ENCODE measurements around the gene FBXO11. TPM values are rescaled to one million over a fixed set of nuclear protein-coding genes. Genes with fewer than 3 reads are reported as not detected.

FBXO11 gene
- polyA plus RNA-seq, 1 donor (not counting 4 experiments of a cell fraction or from before 2014, with no cell fraction given) = 45.5 TPM

DNA sequence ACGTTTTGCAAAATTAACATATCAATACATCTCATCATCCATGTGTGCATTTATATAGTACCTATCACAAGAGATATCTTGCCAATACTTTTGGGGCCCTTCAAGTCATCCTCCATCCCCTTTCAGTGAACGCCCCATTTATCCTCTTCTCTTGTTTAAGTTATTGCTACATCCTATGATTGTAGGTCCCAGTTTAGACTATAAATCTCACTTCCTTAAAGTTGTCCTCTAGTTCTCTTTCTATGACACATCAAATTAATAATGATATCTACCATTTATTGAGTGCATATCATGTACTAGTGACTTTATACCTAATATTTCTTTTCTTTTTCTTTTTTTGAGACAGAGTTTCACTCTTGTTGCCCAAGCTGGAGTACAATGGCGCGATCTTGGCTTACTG lies 28.8 kb upstream of the FBXO11 start:
- H3K4me1 ChIP-seq (ENCODE audit: control insufficient read depth, extremely low read depth, insufficient read depth, low read length) = no peaks in the 10 kb centered on the region
- dilution Hi-C loops (cut with MboI; ENCODE audit: extremely low pct_ligation_motif_present, low sequenced_read_pairs) = no loop called here
- DNase-seq (ENCODE audit: low read depth, low spot score) (no peak), FAIRE-seq (no peak)
- no peaks in the 10 kb centered on the region for H3K36me3 ChIP-seq (ENCODE audit: control insufficient read depth in 2 of 2, extremely low read depth in 1 of 2, insufficient read depth in 2 of 2, low read length in 2 of 2)
- no peaks in the 10 kb centered on the region for H3K9me3 ChIP-seq (ENCODE audit: control insufficient read depth, low read depth, low read length)
- no peak overlapping the region for H3K4me2 ChIP-seq (ENCODE audit: control insufficient read depth, extremely low read depth, insufficient read depth, low read depth, low read length)
- H3K79me2 ChIP-seq (ENCODE audit: control insufficient read depth, insufficient read depth, low read length) = no peaks in the 10 kb centered on the region
- H2AFZ ChIP-seq (ENCODE audit: control insufficient read depth, low read length) = no peak overlapping the region
- H3K9ac ChIP-seq (ENCODE audit: control insufficient read depth, extremely low read depth, insufficient read depth, low read length) = no peak overlapping the region
- no peak overlapping the region for H3K4me3 ChIP-seq (ENCODE audit: control insufficient read depth in 2 of 3, extremely low read depth in 1 of 3, insufficient read depth in 2 of 3, low read depth in 1 of 3, low read length in 3 of 3)
- TF ChIP-seq EZH2 (IDR thresholded peaks at IDR 0.05; ENCODE audit: low read length) = no peak
- no peak overlapping the region for H3K27ac ChIP-seq (ENCODE audit: control insufficient read depth, insufficient read depth, low read length)
- no peaks in the 10 kb centered on the region for H3K9me1 ChIP-seq (ENCODE audit: control insufficient read depth, extremely low read depth, insufficient read depth, low read length)
- no peaks in the 10 kb centered on the region for H3K27me3 ChIP-seq (ENCODE audit: control insufficient read depth, extremely low read depth, insufficient read depth, low read length)
- no peaks in the 10 kb centered on the region for H4K20me1 ChIP-seq (ENCODE audit: control insufficient read depth, extremely low read depth, insufficient read depth, low read length)

DNA sequence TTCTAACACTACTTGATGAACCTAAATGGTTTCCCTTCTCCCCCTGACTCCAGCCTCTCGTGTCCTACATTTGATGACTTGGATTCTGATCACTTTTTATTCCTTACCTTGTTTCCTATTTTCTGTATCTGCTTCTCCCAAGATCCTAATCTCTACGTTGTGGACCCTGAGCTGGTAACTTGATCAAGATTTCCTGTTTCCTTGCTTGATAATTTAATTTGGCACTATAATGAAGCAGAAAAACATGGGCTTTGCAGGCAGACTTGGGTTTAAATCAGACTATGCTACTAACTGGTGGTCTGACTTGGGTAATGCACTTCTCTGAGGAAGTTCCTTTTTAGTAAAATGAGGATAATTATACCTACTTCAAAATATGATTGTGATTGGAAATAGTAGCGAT lies 11.7 kb upstream of the FBXO11 start:
- Histone ChIP-seq H3K36me3 (ENCODE audit: control insufficient read depth in 2 of 2, extremely low read depth in 1 of 2, insufficient read depth in 2 of 2, low read length in 2 of 2) (no peaks in the 10 kb centered on the region), H3K4me3 (ENCODE audit: control insufficient read depth in 2 of 3, extremely low read depth in 1 of 3, insufficient read depth in 2 of 3, low read depth in 1 of 3, low read length in 3 of 3) (no peak overlapping the region), H3K9me3 (ENCODE audit: control insufficient read depth, low read depth, low read length) (no peaks in the 10 kb centered on the region), H2AFZ (ENCODE audit: control insufficient read depth, low read length) (no peak overlapping the region), H3K27me3 (ENCODE audit: control insufficient read depth, extremely low read depth, insufficient read depth, low read length) (no peaks in the 10 kb centered on the region), H3K4me2 (ENCODE audit: control insufficient read depth, extremely low read depth, insufficient read depth, low read depth, low read length) (no peak overlapping the region), H4K20me1 (ENCODE audit: control insufficient read depth, extremely low read depth, insufficient read depth, low read length) (no peaks in the 10 kb centered on the region), H3K27ac (ENCODE audit: control insufficient read depth, insufficient read depth, low read length) (no peak overlapping the region), H3K9me1 (ENCODE audit: control insufficient read depth, extremely low read depth, insufficient read depth, low read length) (no peaks in the 10 kb centered on the region), H3K79me2 (ENCODE audit: control insufficient read depth, insufficient read depth, low read length) (no peaks in the 10 kb centered on the region), H3K4me1 (ENCODE audit: control insufficient read depth, extremely low read depth, insufficient read depth, low read length) (no peaks in the 10 kb centered on the region), H3K9ac (ENCODE audit: control insufficient read depth, extremely low read depth, insufficient read depth, low read length) (no peak overlapping the region)
- dilution Hi-C loops (cut with MboI; ENCODE audit: extremely low pct_ligation_motif_present, low sequenced_read_pairs) = no loop called here
- no peak for FAIRE-seq
- DNase-seq (ENCODE audit: low read depth, low spot score) = no peak
- TF ChIP-seq EZH2 (IDR thresholded peaks at IDR 0.05; ENCODE audit: low read length) (no peak), CTCF (optimal IDR thresholded peaks at IDR 0.05 in 1 of 3, IDR thresholded peaks at IDR 0.05 in 1 of 3, conservative IDR thresholded peaks at IDR 0.05 in 1 of 3; ENCODE audit: extremely low read depth in 1 of 3, insufficient read depth in 2 of 3, low read length in 3 of 3) (no peak)

GRCh38 chr2:47917276-47917961 lies 11.1 kb upstream of the FBXO11 start:
- H2AFZ ChIP-seq (ENCODE audit: control insufficient read depth, low read length) = no peak overlapping the region
- dilution Hi-C loops (cut with MboI; ENCODE audit: extremely low pct_ligation_motif_present, low sequenced_read_pairs) = no loop called here
- no peak overlapping the region for H3K4me2 ChIP-seq (ENCODE audit: control insufficient read depth, extremely low read depth, insufficient read depth, low read depth, low read length)
- no peak for TF ChIP-seq CTCF (optimal IDR thresholded peaks at IDR 0.05 in 1 of 3, IDR thresholded peaks at IDR 0.05 in 1 of 3, conservative IDR thresholded peaks at IDR 0.05 in 1 of 3; ENCODE audit: extremely low read depth in 1 of 3, insufficient read depth in 2 of 3, low read length in 3 of 3)
- TF ChIP-seq EZH2 (IDR thresholded peaks at IDR 0.05; ENCODE audit: low read length) = no peak
- no peak overlapping the region for H3K27ac ChIP-seq (ENCODE audit: control insufficient read depth, insufficient read depth, low read length)
- H3K79me2 ChIP-seq (ENCODE audit: control insufficient read depth, insufficient read depth, low read length) = no peaks in the 10 kb centered on the region
- H3K9me1 ChIP-seq (ENCODE audit: control insufficient read depth, extremely low read depth, insufficient read depth, low read length) = no peaks in the 10 kb centered on the region
- no peaks in the 10 kb centered on the region for H4K20me1 ChIP-seq (ENCODE audit: control insufficient read depth, extremely low read depth, insufficient read depth, low read length)
- H3K36me3 ChIP-seq (ENCODE audit: control insufficient read depth in 2 of 2, extremely low read depth in 1 of 2, insufficient read depth in 2 of 2, low read length in 2 of 2) = no peaks in the 10 kb centered on the region
- no peak overlapping the region for H3K9ac ChIP-seq (ENCODE audit: control insufficient read depth, extremely low read depth, insufficient read depth, low read length)
- H3K9me3 ChIP-seq (ENCODE audit: control insufficient read depth, low read depth, low read length) = no peaks in the 10 kb centered on the region
- H3K4me3 ChIP-seq (ENCODE audit: control insufficient read depth in 2 of 3, extremely low read depth in 1 of 3, insufficient read depth in 2 of 3, low read depth in 1 of 3, low read length in 3 of 3) = no peak overlapping the region
- no peaks in the 10 kb centered on the region for H3K4me1 ChIP-seq (ENCODE audit: control insufficient read depth, extremely low read depth, insufficient read depth, low read length)
- FAIRE-seq (no peak), DNase-seq (ENCODE audit: low read depth, low spot score) (no peak)
- no peaks in the 10 kb centered on the region for H3K27me3 ChIP-seq (ENCODE audit: control insufficient read depth, extremely low read depth, insufficient read depth, low read length)
